Kasumi-1 (cell line): ENCODE data around the gene CKAP4.
"Not testable (repeated sequence)": the region's sequence is repeated elsewhere in the genome, so short reads cannot be mapped to it uniquely, and the experiment has no call there.

ENCODE experiments used
- DNase-seq, 2 experiments: peaks; one replicate each; lab custom pipeline; 2025; lab: John Stamatoyannopoulos, UW

CKAP4 gene

GRCh38 chr12:106247674-106248311 lies at the start of gene CKAP4:
Gene CKAP4, minus strand, starts transcription at chr12:106248020. Its CDS starts 169 bp downstream, at chr12:106247851.
- DNase-seq, result no peak

GRCh38 chr12:106297075-106297474 lies 49.3 kb upstream of the CKAP4 start:
- DNase-seq, result no peak

- DNase-seq, result no peak
Observed at GRCh38 chr12:106296179-106296877, 48.5 kb upstream of the CKAP4 start.

- no peak for DNase-seq
Observed at GRCh38 chr12:106292339-106292738, 44.5 kb upstream of the CKAP4 start.

- DNase-seq, result no peak
Observed at GRCh38 chr12:106291342-106291741, 43.5 kb upstream of the CKAP4 start.

GRCh38 chr12:106290666-106291065 lies 42.8 kb upstream of the CKAP4 start:
- DNase-seq, result no peak

GRCh38 chr12:106289196-106289681 lies 41.4 kb upstream of the CKAP4 start:
- DNase-seq, result no peak

- DNase-seq, result no peak
Observed at GRCh38 chr12:106288494-106289195, 40.8 kb upstream of the CKAP4 start.

- no peak for DNase-seq
Observed at GRCh38 chr12:106288101-106288493, 40.3 kb upstream of the CKAP4 start.

GRCh38 chr12:106287364-106287763 lies 39.5 kb upstream of the CKAP4 start:
- no peak for DNase-seq

- not testable (repeated sequence) for DNase-seq
Observed at GRCh38 chr12:106286576-106287162, 38.8 kb upstream of the CKAP4 start.

GRCh38 chr12:106285982-106286381 lies 38.2 kb upstream of the CKAP4 start:
- DNase-seq, result no peak

- no peak for DNase-seq
Observed at GRCh38 chr12:106284358-106285105, 36.7 kb upstream of the CKAP4 start.

- DNase-seq, result peak; percentile 69 to 72
Observed at GRCh38 chr12:106282457-106283097, 34.8 kb upstream of the CKAP4 start.

- no peak for DNase-seq
Observed at GRCh38 chr12:106281804-106282203, 34.0 kb upstream of the CKAP4 start.

GRCh38 chr12:106281056-106281782 lies 33.4 kb upstream of the CKAP4 start:
- no peak for DNase-seq

- no peak for DNase-seq
Observed at GRCh38 chr12:106280106-106280505, 32.3 kb upstream of the CKAP4 start.

GRCh38 chr12:106276032-106276740 lies 28.4 kb upstream of the CKAP4 start:
- no peak for DNase-seq

GRCh38 chr12:106275458-106275857 lies 27.6 kb upstream of the CKAP4 start:
- DNase-seq, result no peak

GRCh38 chr12:106274575-106275121 lies 26.8 kb upstream of the CKAP4 start:
- no peak for DNase-seq
